ENCODE results near the gene SGK1.

- TF ChIP-seq CTCF (IDR thresholded peaks at IDR 0.05; ENCODE audit: low read depth, low read length) (no peak), EZH2phosphoT487 (IDR thresholded peaks at IDR 0.05; ENCODE audit: low read depth) (no peak)
These were observed 145.7 kb downstream of the SGK1 start for GRCh38 chr6:134172020-134172705.
